Calu3 (cell line): ENCODE data around the gene PLXNA4. TPM values are rescaled to one million over a fixed set of nuclear protein-coding genes. Genes with fewer than 3 reads are reported as not detected.

Source experiments
- BruUV-seq: library from RNA; stranded (reverse); fragments of 400-500 nt; replicated peaks from 2 replicates; lab custom pipeline; 2021; lab: Mats Ljungman, UMichigan
- CTCF ChIA-PET: fragments of 300-600 bp; sonication (Branson Sonifier 250); formaldehyde crosslinking; loops from one replicate; lab custom pipeline; 2022; ENCODE audit warnings: antibody characterized with exemption; lab: Charles Lee
- DNase-seq: peaks from one replicate; pipeline ENCODE4 v3.0.0; 2022
- H3K27ac Mint-ChIP-seq: one replicate; pipeline ENCODE4 v1.8.0; 2022; ENCODE audit warnings: mixed read lengths; ENCODE audit not compliant: unreplicated experiment
- H3K27me3 Mint-ChIP-seq: one replicate; pipeline ENCODE4 v1.8.0; 2022; ENCODE audit warnings: mixed read lengths; ENCODE audit not compliant: unreplicated experiment
- H3K36me3 Mint-ChIP-seq: one replicate; pipeline ENCODE4 v1.8.0; 2022; ENCODE audit warnings: mild to moderate bottlenecking, moderate library complexity, mixed read lengths; ENCODE audit not compliant: insufficient read depth, unreplicated experiment
- H3K4me1 Mint-ChIP-seq: one replicate; pipeline ENCODE4 v1.8.0; 2022; ENCODE audit warnings: mild to moderate bottlenecking, low read depth, mixed read lengths; ENCODE audit not compliant: unreplicated experiment
- H3K4me3 Mint-ChIP-seq: one replicate; pipeline ENCODE4 v1.8.0; 2022; ENCODE audit warnings: mild to moderate bottlenecking, low read depth, moderate library complexity, mixed read lengths; ENCODE audit not compliant: unreplicated experiment
- H3K9me3 Mint-ChIP-seq: one replicate; pipeline ENCODE4 v1.8.0; 2022; ENCODE audit warnings: low read depth, mixed read lengths; ENCODE audit not compliant: unreplicated experiment
- CTCF ChIP-seq: fragments of 200-600 bp; IDR thresholded peaks from one replicate; pipeline ENCODE4 v1.8.0; 2022; ENCODE audit warnings: antibody characterized with exemption; ENCODE audit not compliant: unreplicated experiment
- intact Hi-C: fragments of 100-400 bp; cut with micrococcal nuclease; formaldehyde crosslinking; loops from one replicate; pipeline ENCODE4 v1.10.0; 2022; ENCODE audit not compliant: unreplicated experiment
- total RNA-seq: library from RNA; stranded (reverse); gene quantifications from 2 replicates; pipeline ENCODE4 v1.2.3, GENCODE V29; 2022

The PLXNA4 gene
- total RNA-seq, 1 experiment from 2014 or later = not detected

GRCh38 chr7:132398253-132398925 is 177.9 kb downstream of the PLXNA4 start:
- CTCF ChIA-PET = no interaction called here
- no peak for DNase-seq
- no peak for TF ChIP-seq CTCF
- Mint-ChIP-seq H3K9me3 (peaks cover 3% of the 10 kb centered on the region), H3K4me3 (no peak overlapping the region), H3K27me3 (peaks cover 78% of the 10 kb centered on the region), H3K4me1 (no peaks in the 10 kb centered on the region), H3K36me3 (no peaks in the 10 kb centered on the region), H3K27ac (no peak overlapping the region)
- intact Hi-C loops = no loop called here
- no TSS peak for BruUV-seq

GRCh38 chr7:132397070-132397469 is 179.2 kb downstream of the PLXNA4 start:
- H3K4me1 Mint-ChIP-seq = no peaks in the 10 kb centered on the region
- H3K27me3 Mint-ChIP-seq = peaks cover 73% of the 10 kb centered on the region
- H3K27ac Mint-ChIP-seq = no peak overlapping the region
- no peak overlapping the region for H3K4me3 Mint-ChIP-seq
- no peak for DNase-seq
- TF ChIP-seq CTCF = no peak
- intact Hi-C loops = no loop called here
- CTCF ChIA-PET = no interaction called here
- H3K36me3 Mint-ChIP-seq = no peaks in the 10 kb centered on the region
- BruUV-seq = no TSS peak
- peaks cover 3% of the 10 kb centered on the region for H3K9me3 Mint-ChIP-seq

- TF ChIP-seq CTCF = no peak
- no peak overlapping the region for H3K27ac Mint-ChIP-seq
- CTCF ChIA-PET = interaction anchor here (0.6 kb wide), 1 partner anchor 59 kb away, joined by 3 read pairs; no protein-coding TSS in a partner anchor
Measured at GRCh38 chr7:132395361-132395760, 180.9 kb downstream of the PLXNA4 start.

GRCh38 chr7:132394283-132395198 is 181.7 kb downstream of the PLXNA4 start:
- peaks cover 62% of the 10 kb centered on the region for H3K27me3 Mint-ChIP-seq
- intact Hi-C loops = no loop called here
- CTCF ChIA-PET = interaction anchor here (0.6 kb wide), 1 partner anchor 60 kb away, joined by 3 read pairs; no protein-coding TSS in a partner anchor
- H3K4me1 Mint-ChIP-seq = no peaks in the 10 kb centered on the region
- BruUV-seq = no TSS peak
- H3K36me3 Mint-ChIP-seq = no peaks in the 10 kb centered on the region
- no peak for TF ChIP-seq CTCF
- H3K4me3 Mint-ChIP-seq = no peak overlapping the region
- H3K27ac Mint-ChIP-seq = no peak overlapping the region
- DNase-seq = no peak
- no peaks in the 10 kb centered on the region for H3K9me3 Mint-ChIP-seq

More at GRCh38 chr7:132395361-132395760, 180.9 kb downstream of the PLXNA4 start:
- BruUV-seq = no TSS peak
- H3K4me3 Mint-ChIP-seq = no peak overlapping the region
- H3K36me3 Mint-ChIP-seq = no peaks in the 10 kb centered on the region
- no peak for DNase-seq
- intact Hi-C loops = no loop called here
- H3K9me3 Mint-ChIP-seq = no peaks in the 10 kb centered on the region
- peaks cover 69% of the 10 kb centered on the region for H3K27me3 Mint-ChIP-seq
- H3K4me1 Mint-ChIP-seq = no peaks in the 10 kb centered on the region
